ENCODE measurements around the gene DLX1.

DLX1 gene

DNA sequence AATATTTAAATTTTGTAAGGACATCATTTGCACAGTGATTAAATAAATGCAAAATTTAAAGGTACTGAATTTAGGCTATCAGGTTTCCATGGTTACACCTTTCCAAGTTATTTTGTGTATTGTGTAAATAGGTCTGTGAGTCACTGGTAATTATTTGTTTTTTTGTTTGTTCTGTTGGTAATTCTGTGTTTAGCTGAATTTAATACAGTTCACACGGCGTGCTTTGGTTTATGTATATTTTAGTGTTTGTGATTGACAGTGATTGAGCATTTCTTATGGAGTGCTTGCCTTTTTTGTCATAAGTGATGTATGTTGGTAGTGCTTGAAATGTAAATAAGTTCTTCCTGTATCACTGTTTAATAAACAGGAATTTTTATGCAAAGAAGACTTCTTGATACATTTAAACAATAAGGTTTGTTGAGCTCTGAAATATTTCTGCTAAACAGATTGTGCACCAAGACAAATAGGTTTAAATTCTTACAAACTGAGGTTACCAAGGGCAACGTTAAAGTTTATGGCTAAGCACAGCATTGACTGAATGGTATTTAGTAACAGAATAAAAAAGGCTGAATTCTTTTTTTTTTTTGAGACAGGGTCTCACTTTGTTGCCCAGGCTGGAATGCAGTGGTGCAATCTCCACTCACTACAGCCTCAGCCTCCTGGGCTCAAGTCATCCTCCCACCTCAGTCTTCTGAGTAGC lies 38.3 kb upstream of the DLX1 start:
- TF ChIP-seq, protein P1, sequence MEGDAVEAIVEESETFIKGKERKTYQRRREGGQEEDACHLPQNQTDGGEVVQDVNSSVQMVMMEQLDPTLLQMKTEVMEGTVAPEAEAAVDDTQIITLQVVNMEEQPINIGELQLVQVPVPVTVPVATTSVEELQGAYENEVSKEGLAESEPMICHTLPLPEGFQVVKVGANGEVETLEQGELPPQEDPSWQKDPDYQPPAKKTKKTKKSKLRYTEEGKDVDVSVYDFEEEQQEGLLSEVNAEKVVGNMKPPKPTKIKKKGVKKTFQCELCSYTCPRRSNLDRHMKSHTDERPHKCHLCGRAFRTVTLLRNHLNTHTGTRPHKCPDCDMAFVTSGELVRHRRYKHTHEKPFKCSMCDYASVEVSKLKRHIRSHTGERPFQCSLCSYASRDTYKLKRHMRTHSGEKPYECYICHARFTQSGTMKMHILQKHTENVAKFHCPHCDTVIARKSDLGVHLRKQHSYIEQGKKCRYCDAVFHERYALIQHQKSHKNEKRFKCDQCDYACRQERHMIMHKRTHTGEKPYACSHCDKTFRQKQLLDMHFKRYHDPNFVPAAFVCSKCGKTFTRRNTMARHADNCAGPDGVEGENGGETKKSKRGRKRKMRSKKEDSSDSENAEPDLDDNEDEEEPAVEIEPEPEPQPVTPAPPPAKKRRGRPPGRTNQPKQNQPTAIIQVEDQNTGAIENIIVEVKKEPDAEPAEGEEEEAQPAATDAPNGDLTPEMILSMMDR (conservative IDR thresholded peaks at IDR 0.05; ENCODE audit: low read depth, low read length) = no peak
- no peak overlapping the region for H3K4me3 ChIP-seq (ENCODE audit: low read length)
- no peak for DNase-seq (ENCODE audit: low read depth)

DNA sequence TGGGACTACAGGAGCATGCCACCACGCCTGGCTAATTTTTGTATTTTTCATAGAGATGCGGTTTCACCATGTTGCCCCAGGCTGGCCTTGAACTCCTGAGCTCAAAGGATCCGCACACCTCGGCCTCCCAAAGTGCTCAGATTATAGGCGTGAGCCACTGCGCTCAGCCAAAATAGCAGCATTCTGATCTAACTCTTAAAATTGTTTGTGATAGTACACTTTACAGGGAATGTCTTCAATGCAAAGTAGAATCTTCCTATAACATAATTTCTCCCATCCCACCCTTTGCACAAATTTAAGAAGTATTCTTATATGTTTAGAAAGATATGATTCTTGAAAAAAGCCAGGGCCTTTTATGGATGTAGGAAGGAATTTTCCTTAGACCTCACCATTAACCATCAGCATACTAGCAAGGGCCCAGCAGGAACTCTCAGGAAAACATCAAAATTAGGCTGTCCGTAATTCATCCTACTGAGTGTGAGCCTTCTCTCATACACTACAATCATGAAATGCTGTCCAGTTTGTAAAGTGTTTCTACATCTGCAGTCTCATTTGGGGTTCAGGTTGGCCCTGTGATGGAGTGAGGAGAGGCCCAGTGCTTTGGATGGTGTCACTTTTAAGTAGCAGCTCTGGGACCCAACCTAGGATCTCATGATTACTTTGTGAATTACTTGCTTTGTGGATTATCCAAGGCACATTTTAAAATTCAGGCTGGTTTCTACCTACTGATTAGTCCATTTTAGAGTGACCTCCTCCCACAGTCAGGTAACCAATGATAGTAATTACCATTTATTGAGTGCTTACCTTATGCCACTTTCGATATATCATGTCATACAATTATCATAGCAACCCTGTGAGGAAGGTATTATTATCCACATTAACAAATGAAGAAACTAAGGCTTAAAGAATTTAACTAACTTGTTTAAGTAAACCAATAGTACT lies 37.5 kb upstream of the DLX1 start:
- TF ChIP-seq, protein P1 (conservative IDR thresholded peaks at IDR 0.05; ENCODE audit: low read depth, low read length) = no peak
- no peak overlapping the region for H3K4me3 ChIP-seq (ENCODE audit: low read length)
- no peak for DNase-seq (ENCODE audit: low read depth)

DNA sequence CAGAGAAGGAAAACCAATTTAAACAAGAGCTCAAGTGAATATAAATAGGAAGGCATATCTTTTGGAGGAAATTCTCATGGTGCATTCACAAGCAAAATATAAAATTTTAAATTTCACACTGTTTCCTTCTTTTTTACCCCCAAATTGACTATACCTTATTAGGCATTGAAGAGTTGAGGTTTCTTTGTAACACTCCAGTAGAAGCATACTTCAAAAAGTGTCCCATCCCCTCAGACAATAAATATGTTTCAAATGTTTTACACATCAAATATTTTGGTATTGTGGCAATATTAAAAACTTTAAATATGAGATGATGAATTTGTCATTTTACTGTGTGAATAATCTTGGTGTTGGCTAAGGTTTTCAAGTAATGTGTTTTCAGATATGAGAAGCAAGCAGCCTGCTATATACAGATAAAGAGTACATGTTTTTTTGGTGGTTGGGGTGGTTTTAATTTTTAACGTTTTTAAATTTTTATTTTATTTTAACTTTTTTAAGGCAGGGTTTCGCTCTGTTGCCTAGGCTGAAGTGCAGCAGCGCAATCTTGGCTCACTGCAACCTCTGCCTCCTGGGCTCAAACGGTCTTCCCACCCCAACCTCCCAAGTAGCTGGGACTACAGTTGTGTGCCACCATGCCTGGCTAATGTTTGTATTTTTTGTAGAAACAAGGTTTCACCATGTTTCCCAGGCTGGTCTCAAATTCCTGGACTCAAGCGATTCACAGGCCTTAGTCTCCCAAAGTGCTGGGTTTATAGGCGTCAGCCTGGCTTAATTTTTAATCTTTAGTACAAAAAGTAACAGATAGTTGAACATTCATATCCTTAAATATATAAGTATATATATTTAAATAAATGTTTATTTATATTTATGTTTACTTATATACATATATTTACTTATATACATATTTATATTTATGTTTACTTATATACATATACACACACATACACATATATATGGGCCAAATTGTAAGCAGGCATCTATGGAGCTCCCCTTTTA lies 36.5 kb upstream of the DLX1 start:
- TF ChIP-seq, protein P1 (conservative IDR thresholded peaks at IDR 0.05; ENCODE audit: low read depth, low read length) = no peak
- DNase-seq (ENCODE audit: low read depth) = no peak
- H3K4me3 ChIP-seq (ENCODE audit: low read length) = no peak overlapping the region

DNA sequence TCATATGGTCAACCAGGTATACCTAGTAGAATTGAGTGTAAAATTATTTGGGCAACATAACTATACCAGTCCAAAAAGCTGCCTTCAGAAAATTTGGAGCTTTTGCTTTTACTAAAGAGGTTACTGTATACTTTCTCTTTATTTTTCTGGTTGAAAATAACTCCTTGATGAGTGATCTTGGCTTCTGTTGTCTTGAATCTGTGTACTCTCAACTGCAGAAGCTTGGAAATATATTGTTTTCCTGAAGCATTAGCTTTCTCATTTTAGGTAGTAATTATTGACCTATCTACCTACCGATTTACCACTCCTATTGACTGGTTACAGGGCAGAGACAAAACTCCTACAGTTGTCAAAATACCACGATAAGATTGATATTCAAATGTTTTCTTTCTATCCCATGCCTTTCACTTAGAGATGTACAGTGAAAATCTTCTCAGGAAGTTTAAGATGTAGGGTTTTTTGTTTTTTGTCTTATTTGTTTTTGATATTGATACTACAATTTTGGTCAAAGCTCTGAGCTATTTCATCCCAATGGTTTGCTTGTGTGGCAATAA lies 35.7 kb upstream of the DLX1 start:
- DNase-seq (ENCODE audit: low read depth) = no peak

DNA sequence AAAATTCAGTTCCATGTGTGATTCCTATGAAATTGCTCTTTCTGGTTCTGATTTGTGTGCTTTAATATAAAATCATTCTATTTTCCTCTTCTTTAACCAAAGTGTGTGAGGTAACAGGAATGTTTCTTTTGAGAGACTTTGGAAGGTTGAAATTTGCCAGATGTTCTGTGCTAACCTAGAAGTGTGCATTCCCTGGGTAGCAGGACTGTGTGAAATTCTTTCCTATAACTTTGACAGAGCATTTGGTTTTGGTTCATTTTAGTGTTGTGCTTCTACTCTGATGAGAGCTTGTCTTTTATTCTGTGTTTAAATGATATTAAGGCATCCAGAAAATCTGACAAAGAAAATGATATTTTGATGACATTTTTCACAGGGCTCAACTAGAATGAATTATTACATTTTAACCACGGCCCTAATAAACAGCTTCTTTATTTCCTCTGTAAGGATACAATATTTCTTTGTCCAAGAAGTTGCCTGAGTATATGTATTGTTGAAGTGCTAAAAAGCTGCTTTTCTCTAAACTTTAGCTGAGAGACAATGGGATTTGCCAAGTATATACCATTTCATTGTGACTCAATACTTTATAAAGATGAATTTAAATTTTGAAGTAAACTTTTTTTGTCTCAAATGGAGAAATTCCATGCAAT lies 34.7 kb upstream of the DLX1 start:
- H3K4me3 ChIP-seq (ENCODE audit: low read length) = no peak overlapping the region
- TF ChIP-seq, protein P1 (conservative IDR thresholded peaks at IDR 0.05; ENCODE audit: low read depth, low read length) = no peak
- no peak for DNase-seq (ENCODE audit: low read depth)

More for the DNA sequence above, 35.7 kb upstream of the DLX1 start:
- TF ChIP-seq, protein P1 (conservative IDR thresholded peaks at IDR 0.05; ENCODE audit: low read depth, low read length) = no peak
- no peak overlapping the region for H3K4me3 ChIP-seq (ENCODE audit: low read length)

Measured in retinal pigment epithelial cell (primary cell).